Ovary (tissue), 3 donors: ENCODE measurements around the gene FLRT2.

Source experiments
- EP300 ChIP-seq: sonication (generic); formaldehyde crosslinking; IDR thresholded peaks from one replicate; pipeline ENCODE4 v1.6.1; 2017; ENCODE audit warnings: antibody characterized with exemption
- POLR2A ChIP-seq: fragments of 450-650 bp; IDR thresholded peaks from one replicate; pipeline ENCODE4 v1.6.1; 2017; ENCODE audit warnings: antibody characterized with exemption, mild to moderate bottlenecking, moderate library complexity
- TF ChIP-seq, protein P1 (sequence below), 3 donors: fragments of 450-650 bp in 2 of 3; fragments of 200-600 bp in 1 of 3; IDR thresholded peaks; one replicate each; pipeline versions ENCODE4 v1.5.1 to v1.8.0; 2016 to 2022; ENCODE audit warnings: antibody characterized with exemption in 3 of 3, mild to moderate bottlenecking in 1 of 3
- donor health status: DM: no; HTN: no; CAD: no.

GRCh38 chr14:85701763-85702162 is 171.8 kb downstream of the FLRT2 start:
- TF ChIP-seq, protein P1, sequence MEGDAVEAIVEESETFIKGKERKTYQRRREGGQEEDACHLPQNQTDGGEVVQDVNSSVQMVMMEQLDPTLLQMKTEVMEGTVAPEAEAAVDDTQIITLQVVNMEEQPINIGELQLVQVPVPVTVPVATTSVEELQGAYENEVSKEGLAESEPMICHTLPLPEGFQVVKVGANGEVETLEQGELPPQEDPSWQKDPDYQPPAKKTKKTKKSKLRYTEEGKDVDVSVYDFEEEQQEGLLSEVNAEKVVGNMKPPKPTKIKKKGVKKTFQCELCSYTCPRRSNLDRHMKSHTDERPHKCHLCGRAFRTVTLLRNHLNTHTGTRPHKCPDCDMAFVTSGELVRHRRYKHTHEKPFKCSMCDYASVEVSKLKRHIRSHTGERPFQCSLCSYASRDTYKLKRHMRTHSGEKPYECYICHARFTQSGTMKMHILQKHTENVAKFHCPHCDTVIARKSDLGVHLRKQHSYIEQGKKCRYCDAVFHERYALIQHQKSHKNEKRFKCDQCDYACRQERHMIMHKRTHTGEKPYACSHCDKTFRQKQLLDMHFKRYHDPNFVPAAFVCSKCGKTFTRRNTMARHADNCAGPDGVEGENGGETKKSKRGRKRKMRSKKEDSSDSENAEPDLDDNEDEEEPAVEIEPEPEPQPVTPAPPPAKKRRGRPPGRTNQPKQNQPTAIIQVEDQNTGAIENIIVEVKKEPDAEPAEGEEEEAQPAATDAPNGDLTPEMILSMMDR (IDR thresholded peaks at IDR 0.05): no peak
- TF ChIP-seq POLR2A (no peak), EP300 (no peak)
